ENCODE data around the gene HSD17B1. TPM values are rescaled to one million over a fixed set of nuclear protein-coding genes. Genes with fewer than 3 reads are reported as not detected.
A peak's percentile ranks its signal among the peaks of the same experiment; 100 is the strongest.

The HSD17B1 gene
- total RNA-seq, 1 donor from 2014 or later = 1.2 TPM

DNA sequence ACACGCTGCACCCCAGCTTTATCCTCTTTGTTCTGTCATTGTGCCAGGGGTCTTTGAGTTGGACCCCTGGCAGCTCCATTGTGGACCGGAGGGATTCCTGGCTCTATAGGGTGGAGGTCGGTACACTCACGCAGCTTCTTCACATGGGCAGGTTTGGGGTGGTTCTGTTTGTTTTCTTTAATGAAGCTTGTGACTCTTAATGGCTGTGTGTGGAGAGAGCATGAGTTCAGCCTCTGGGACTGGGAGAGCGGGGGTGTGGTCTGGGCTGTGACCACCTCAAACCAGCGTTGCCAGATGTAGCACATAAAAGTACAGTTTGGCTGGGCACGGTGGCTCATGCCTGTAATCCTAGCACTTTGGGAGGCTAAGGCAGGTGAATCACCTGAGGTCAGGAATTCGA lies 37.9 kb upstream of the HSD17B1 start:
- no peak overlapping the region for H3K4me3 Mint-ChIP-seq
- H3K27ac Mint-ChIP-seq = no peak overlapping the region
- H3K36me3 Mint-ChIP-seq (ENCODE audit: low read depth) = peaks cover 54% of the 10 kb centered on the region
- no peak for ATAC-seq (ENCODE audit: low read depth)
- no peaks in the 10 kb centered on the region for H3K27me3 Mint-ChIP-seq
- CTCF ChIA-PET = interaction anchor here (6.7 kb wide), 1 partner anchor 85 kb away, joined by 49 read pairs; no protein-coding TSS in a partner anchor
- peaks cover 9% of the 10 kb centered on the region for H3K4me1 Mint-ChIP-seq
- DNase-seq = no peak
- TF ChIP-seq, protein P1, sequence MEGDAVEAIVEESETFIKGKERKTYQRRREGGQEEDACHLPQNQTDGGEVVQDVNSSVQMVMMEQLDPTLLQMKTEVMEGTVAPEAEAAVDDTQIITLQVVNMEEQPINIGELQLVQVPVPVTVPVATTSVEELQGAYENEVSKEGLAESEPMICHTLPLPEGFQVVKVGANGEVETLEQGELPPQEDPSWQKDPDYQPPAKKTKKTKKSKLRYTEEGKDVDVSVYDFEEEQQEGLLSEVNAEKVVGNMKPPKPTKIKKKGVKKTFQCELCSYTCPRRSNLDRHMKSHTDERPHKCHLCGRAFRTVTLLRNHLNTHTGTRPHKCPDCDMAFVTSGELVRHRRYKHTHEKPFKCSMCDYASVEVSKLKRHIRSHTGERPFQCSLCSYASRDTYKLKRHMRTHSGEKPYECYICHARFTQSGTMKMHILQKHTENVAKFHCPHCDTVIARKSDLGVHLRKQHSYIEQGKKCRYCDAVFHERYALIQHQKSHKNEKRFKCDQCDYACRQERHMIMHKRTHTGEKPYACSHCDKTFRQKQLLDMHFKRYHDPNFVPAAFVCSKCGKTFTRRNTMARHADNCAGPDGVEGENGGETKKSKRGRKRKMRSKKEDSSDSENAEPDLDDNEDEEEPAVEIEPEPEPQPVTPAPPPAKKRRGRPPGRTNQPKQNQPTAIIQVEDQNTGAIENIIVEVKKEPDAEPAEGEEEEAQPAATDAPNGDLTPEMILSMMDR (IDR thresholded peaks at IDR 0.05) = no peak
- no peaks in the 10 kb centered on the region for H3K9me3 Mint-ChIP-seq
- intact Hi-C loops (cut with micrococcal nuclease) = no loop called here
- POLR2A ChIA-PET = no interaction called here

DNA sequence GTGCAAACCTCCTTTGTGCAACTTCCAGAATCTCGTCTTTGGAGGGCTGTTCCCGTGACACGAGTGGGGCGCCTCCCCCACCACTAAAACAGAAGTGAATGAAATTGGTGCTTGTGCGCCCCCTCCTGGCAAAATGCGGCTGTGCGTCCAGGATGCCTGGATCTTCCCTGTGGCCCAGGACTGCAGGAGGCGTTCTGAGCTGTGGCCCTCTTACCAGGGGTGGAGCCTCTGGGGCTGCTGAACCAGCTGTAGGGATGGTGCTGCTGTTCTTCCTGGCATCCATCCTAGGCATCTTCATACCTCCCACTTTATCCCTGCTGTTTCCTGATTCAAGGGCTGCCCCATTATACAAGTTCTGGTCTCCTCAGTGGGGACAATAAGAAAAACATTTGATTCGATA lies 35.2 kb upstream of the HSD17B1 start:
- peak; percentile 92 for ATAC-seq (ENCODE audit: low read depth)
- ChIA-PET POLR2A (interaction anchor here (0.6 kb wide), 1 partner anchor 92 kb away, joined by 3 read pairs; no protein-coding TSS in a partner anchor), CTCF (interaction anchor here (0.5 to 6.7 kb wide), 9 partner anchors 13 to 205 kb away, joined by 3 to 49 read pairs (median 3); partner anchors contain the start of gene NAGLU)
- H3K4me1 Mint-ChIP-seq = peaks cover 7% of the 10 kb centered on the region
- TF ChIP-seq, protein P1 (IDR thresholded peaks at IDR 0.05) = peak; percentile 64
- peak; percentile 75 for DNase-seq
- H3K4me3 Mint-ChIP-seq = no peak overlapping the region
- no peaks in the 10 kb centered on the region for H3K9me3 Mint-ChIP-seq
- H3K36me3 Mint-ChIP-seq (ENCODE audit: low read depth) = peaks cover 52% of the 10 kb centered on the region
- intact Hi-C loops (cut with micrococcal nuclease) = loop anchor here (1.0 to 2.0 kb wide), 4 partner anchors 89 to 205 kb away; no protein-coding TSS in a partner anchor
- H3K27ac Mint-ChIP-seq = no peak overlapping the region
- no peaks in the 10 kb centered on the region for H3K27me3 Mint-ChIP-seq

GRCh38 chr17:42518046-42518754 lies 34.5 kb upstream of the HSD17B1 start:
- peaks cover 5% of the 10 kb centered on the region for H3K4me1 Mint-ChIP-seq
- DNase-seq (no peak), ATAC-seq (ENCODE audit: low read depth) (no peak)
- ChIA-PET CTCF (interaction anchor here (0.5 to 6.7 kb wide), 13 partner anchors 9 to 707 kb away, joined by 3 to 49 read pairs (median 3); partner anchors contain the start of genes CAVIN1, NAGLU and P3H4), POLR2A (interaction anchor here (0.6 kb wide), 1 partner anchor 92 kb away, joined by 3 read pairs; no protein-coding TSS in a partner anchor)
- no peak overlapping the region for H3K27ac Mint-ChIP-seq
- no peaks in the 10 kb centered on the region for H3K27me3 Mint-ChIP-seq
- no peak overlapping the region for H3K4me3 Mint-ChIP-seq
- intact Hi-C loops (cut with micrococcal nuclease) = no loop called here
- TF ChIP-seq, protein P1 (IDR thresholded peaks at IDR 0.05) = no peak
- peaks cover 55% of the 10 kb centered on the region for H3K36me3 Mint-ChIP-seq (ENCODE audit: low read depth)
- H3K9me3 Mint-ChIP-seq = no peaks in the 10 kb centered on the region

DNA sequence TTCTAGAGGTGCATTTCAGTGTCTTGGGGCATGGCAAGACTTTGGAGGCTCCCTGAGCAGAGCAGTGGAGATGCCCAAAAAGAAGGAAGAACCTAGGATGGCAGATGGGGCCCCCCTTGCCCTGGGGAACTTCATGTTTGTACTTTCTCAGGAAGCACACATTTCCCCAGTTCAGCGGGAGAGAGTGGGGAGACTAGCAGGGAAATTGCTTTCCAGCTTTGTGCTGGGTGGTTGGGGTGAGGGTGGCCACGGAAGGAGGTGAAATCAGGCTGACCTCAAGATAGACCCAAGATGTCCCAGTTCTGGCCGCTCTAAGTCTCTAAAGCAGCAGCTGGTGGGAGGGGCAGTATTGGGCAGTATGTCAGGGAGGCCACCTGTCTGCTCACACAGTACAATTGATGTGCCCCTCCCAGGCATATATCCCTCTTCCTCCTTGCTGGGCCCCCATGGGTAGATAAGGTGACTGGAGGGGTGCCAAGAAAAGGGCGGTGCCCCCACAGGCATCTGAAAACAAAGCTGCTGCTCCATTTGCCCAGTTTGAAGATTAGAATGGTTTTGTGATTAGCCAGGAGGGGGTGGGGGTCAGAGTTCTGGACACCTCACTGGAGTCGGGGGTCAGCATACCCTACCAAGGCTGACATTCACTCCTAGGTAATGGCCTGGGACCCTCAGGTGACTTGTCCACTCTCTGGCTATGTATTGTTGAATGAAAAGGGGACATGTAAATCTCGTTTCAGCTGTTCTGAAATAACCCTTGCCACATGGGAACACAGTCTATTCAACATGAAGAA lies 33.8 kb upstream of the HSD17B1 start:
- ChIA-PET POLR2A (interaction anchor here (0.6 to 1.1 kb wide), 2 partner anchors 17 to 157 kb away, joined by 3 read pairs; partner anchors contain the start of gene NAGLU), CTCF (interaction anchor here (0.7 to 6.7 kb wide), 8 partner anchors 8 to 707 kb away, joined by 3 to 49 read pairs (median 4); partner anchors contain the start of genes CAVIN1 and P3H4)
- Mint-ChIP-seq H3K4me1 (peaks cover 5% of the 10 kb centered on the region), H3K27ac (no peak overlapping the region), H3K4me3 (no peak overlapping the region), H3K36me3 (ENCODE audit: low read depth) (peaks cover 54% of the 10 kb centered on the region), H3K9me3 (no peaks in the 10 kb centered on the region), H3K27me3 (no peaks in the 10 kb centered on the region)
- TF ChIP-seq, protein P1 (IDR thresholded peaks at IDR 0.05) = no peak
- intact Hi-C loops (cut with micrococcal nuclease) = no loop called here
- no peak for DNase-seq
- ATAC-seq (ENCODE audit: low read depth) = no peak
